OCI-LY3 (cell line): ENCODE results near the gene FAM216A.
"Not testable (repeated sequence)": the region's sequence is repeated elsewhere in the genome, so short reads cannot be mapped to it uniquely, and the experiment has no call there.

Experiments used
- H2AFZ ChIP-seq: fragments of 200-600, 300-600 bp; shearing (Covaris generic); 2 replicates; pipeline ENCODE4 v1.6.0; 2014; ENCODE audit warnings: antibody characterized with exemption, low read depth, low read length
- H3K27ac ChIP-seq: fragments of 200-600, 300-600 bp; sonication (generic); 2 replicates; pipeline ENCODE4 v1.5.1; 2014; ENCODE audit warnings: mild to moderate bottlenecking, low read length, moderate library complexity, mixed read lengths
- H3K27me3 ChIP-seq: fragments of 200-600, 300-600 bp; sonication (generic); 2 replicates; pipeline ENCODE4 v1.6.1; 2014; ENCODE audit warnings: low read depth, low read length, mixed read lengths
- H3K36me3 ChIP-seq: fragments of 200-600, 300-600 bp; sonication (generic); replicated peaks from 2 replicates; pipeline ENCODE3; 2014; ENCODE audit warnings: low read depth, low read length, mixed read lengths
- H3K4me1 ChIP-seq: fragments of 300-600, 200-600 bp; sonication (generic); 2 replicates; pipeline ENCODE4 v1.6.1; 2014; ENCODE audit warnings: low read length, mixed read lengths
- H3K4me2 ChIP-seq: fragments of 200-600, 300-600 bp; sonication (generic); 2 replicates; pipeline ENCODE4 v1.6.1; 2014; ENCODE audit warnings: low read length, mixed read lengths
- H3K4me3 ChIP-seq: fragments of 300-600, 200-600 bp; sonication (generic); 2 replicates; pipeline ENCODE4 v1.5.1; 2014; ENCODE audit warnings: antibody characterized with exemption, mild to moderate bottlenecking, low read length, moderate library complexity
- H3K79me2 ChIP-seq: fragments of 300-600, 200-600 bp; shearing (Covaris generic); 2 replicates; pipeline ENCODE4 v1.6.1; 2014; ENCODE audit warnings: mild to moderate bottlenecking, low read length, mixed read lengths
- H3K9ac ChIP-seq: fragments of 300-600, 200-600 bp; shearing (Covaris generic); 2 replicates; pipeline ENCODE4 v1.6.0; 2014; ENCODE audit warnings: mild to moderate bottlenecking, low read length, moderate library complexity
- H3K9me3 ChIP-seq: fragments of 200-600, 300-600 bp; shearing (Covaris generic); 2 replicates; pipeline ENCODE4 v1.6.1; 2014; ENCODE audit warnings: low read length, mixed read lengths; ENCODE audit not compliant: insufficient read depth
- H4K20me1 ChIP-seq: fragments of 200-600, 300-600 bp; sonication (generic); 2 replicates; pipeline ENCODE4 v1.6.1; 2016; ENCODE audit warnings: low read length, mixed read lengths; ENCODE audit not compliant: insufficient read depth
- CTCF ChIP-seq: fragments of 200-600, 300-600 bp; sonication (generic); IDR thresholded peaks from 2 replicates; pipeline ENCODE4 v1.5.1; 2014; ENCODE audit warnings: antibody characterized with exemption, low read length, low read depth
- EZH2phosphoT487 ChIP-seq: fragments of 200-600 bp; shearing (Covaris generic); IDR thresholded peaks from 2 replicates; pipeline ENCODE4 v1.6.1; 2018; ENCODE audit warnings: antibody characterized with exemption, mixed run types, low read depth

The FAM216A gene

DNA sequence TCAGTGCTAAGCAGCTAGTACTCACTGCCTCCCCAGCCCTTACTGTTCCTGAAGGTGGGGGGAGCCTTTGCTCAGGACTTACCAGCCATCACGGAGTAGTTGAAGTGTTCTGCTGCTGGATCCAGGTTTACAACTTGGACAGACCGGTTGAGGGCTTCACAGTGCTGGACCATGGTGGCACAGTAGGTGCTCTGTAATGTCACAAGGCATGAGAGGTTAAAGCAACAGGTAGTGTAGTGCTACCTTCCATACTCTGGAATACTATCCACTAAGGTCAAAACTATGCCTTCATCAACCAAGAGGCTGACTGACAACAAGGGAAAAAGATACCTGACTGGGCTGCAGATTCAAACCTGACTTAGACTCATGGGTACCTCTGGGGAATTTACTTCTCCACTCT is 3.6 kb upstream of the FAM216A start:
- peaks cover 11% of the 10 kb centered on the region for H3K36me3 ChIP-seq
- H4K20me1 ChIP-seq, result no peaks in the 10 kb centered on the region
- TF ChIP-seq CTCF (no peak), EZH2phosphoT487 (no peak)
- H3K4me1 ChIP-seq, result peaks cover 15% of the 10 kb centered on the region
- H3K9ac ChIP-seq, result no peak overlapping the region
- H3K4me3 ChIP-seq, result no peak overlapping the region
- peaks cover 37% of the 10 kb centered on the region for H3K79me2 ChIP-seq
- no peaks in the 10 kb centered on the region for H3K9me3 ChIP-seq
- no peak overlapping the region for H2AFZ ChIP-seq
- H3K27me3 ChIP-seq, result no peaks in the 10 kb centered on the region
- no peak overlapping the region for H3K4me2 ChIP-seq
- no peak overlapping the region for H3K27ac ChIP-seq

DNA sequence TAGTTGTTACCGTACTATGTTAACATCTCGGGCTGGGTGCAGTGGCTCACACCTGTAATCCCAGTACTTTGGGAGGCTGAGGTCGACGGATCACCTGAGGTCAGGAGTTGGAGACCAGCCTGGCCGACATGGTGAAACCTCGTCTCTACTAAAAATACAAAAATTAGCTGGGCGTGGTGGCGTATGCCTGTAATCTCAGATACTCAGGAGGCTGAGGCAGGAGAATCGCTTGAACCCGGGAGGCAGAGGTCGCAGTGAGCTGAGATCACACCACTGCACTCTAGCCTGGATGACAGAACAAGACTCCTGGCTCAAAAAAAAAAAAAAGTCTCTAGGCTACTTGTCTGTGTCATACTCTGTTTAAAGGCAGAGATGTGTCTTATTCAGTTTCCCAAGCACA is 2.9 kb upstream of the FAM216A start:
- not testable (repeated sequence) for H3K4me2 ChIP-seq, H3K9ac ChIP-seq
- peaks cover 45% of the 10 kb centered on the region for H3K79me2 ChIP-seq

DNA sequence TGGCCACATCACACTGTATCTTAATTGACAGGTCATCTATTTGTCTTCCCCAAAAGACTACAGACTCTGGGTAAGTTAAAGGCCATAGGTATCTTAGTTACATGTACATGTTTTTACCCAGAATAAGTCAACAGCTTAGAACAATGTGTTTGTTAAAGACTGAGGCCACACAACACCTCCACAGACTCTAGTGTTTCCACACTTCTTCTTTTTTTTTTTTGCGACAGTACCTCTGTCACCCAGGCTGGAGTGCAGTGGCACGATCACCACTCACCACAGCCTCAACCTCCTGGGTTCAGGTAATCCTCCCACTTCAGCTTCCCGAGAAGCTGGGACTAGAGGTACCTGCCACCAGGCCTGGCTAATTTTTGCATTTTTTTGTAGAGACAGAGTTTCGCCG is 1.9 kb upstream of the FAM216A start:
- Histone ChIP-seq H3K79me2 (peaks cover 46% of the 10 kb centered on the region), H3K9ac (peak overlapping the region; percentile 77; the same call in 1 of the 2 replicates), H2AFZ (no peak overlapping the region), H3K27me3 (no peaks in the 10 kb centered on the region), H3K4me2 (peak overlapping the region; percentile 92), H3K36me3 (peaks cover 15% of the 10 kb centered on the region), H3K27ac (no peak overlapping the region), H4K20me1 (no peaks in the 10 kb centered on the region), H3K4me3 (peak overlapping the region; percentile 83), H3K4me1 (peaks cover 32% of the 10 kb centered on the region), H3K9me3 (no peaks in the 10 kb centered on the region)
- TF ChIP-seq CTCF (no peak), EZH2phosphoT487 (no peak)

More for the DNA sequence above, 2.9 kb upstream of the FAM216A start:
- H3K27ac ChIP-seq, H3K9me3 ChIP-seq, H3K4me3 ChIP-seq, H3K27me3 ChIP-seq, H4K20me1 ChIP-seq, H2AFZ ChIP-seq: not testable (repeated sequence)
- peaks cover 15% of the 10 kb centered on the region for H3K36me3 ChIP-seq
- H3K4me1 ChIP-seq, result peaks cover 23% of the 10 kb centered on the region

GRCh38 chr12:110467847-110468213 is 815 bp upstream of the FAM216A start:
- H3K4me3 ChIP-seq, result peak overlapping the region; percentile 83
- H3K79me2 ChIP-seq, result peaks cover 49% of the 10 kb centered on the region
- H3K27ac ChIP-seq, result no peak overlapping the region
- peaks cover 32% of the 10 kb centered on the region for H3K4me1 ChIP-seq
- peak overlapping the region; percentile 77 for H3K9ac ChIP-seq
- TF ChIP-seq CTCF (no peak), EZH2phosphoT487 (no peak)
- no peaks in the 10 kb centered on the region for H3K27me3 ChIP-seq
- H3K36me3 ChIP-seq, result peaks cover 18% of the 10 kb centered on the region
- H2AFZ ChIP-seq, result peak overlapping the region; percentile 37; the same call in 1 of the 2 replicates
- peak overlapping the region; percentile 92 for H3K4me2 ChIP-seq
- H3K9me3 ChIP-seq, result no peaks in the 10 kb centered on the region
- H4K20me1 ChIP-seq, result no peaks in the 10 kb centered on the region

- H3K36me3 ChIP-seq, result peaks cover 17% of the 10 kb centered on the region
Measured at GRCh38 chr12:110475426-110475825, 6.8 kb downstream of the FAM216A start.

More at GRCh38 chr12:110475426-110475825, 6.8 kb downstream of the FAM216A start:
- Histone ChIP-seq H3K9me3 (no peaks in the 10 kb centered on the region), H3K27me3 (no peaks in the 10 kb centered on the region), H3K4me3 (no peak overlapping the region), H4K20me1 (no peaks in the 10 kb centered on the region), H2AFZ (no peak overlapping the region), H3K4me1 (peaks cover 13% of the 10 kb centered on the region), H3K27ac (no peak overlapping the region), H3K4me2 (no peak overlapping the region), H3K79me2 (peaks cover 19% of the 10 kb centered on the region), H3K9ac (no peak overlapping the region)
- TF ChIP-seq EZH2phosphoT487, result no peak
- no peak for TF ChIP-seq CTCF
